HCT116 (cell line): ENCODE data around the gene ZC3H6. TPM values are rescaled to one million over a fixed set of nuclear protein-coding genes. Genes with fewer than 3 reads are reported as not detected.

Experiments used
- ATAC-seq: fragments of 200-7000 bp; cut with Tn5 transposase; 2 replicates; pipeline ENCODE4 v1.9.1; 2020; ENCODE audit warnings: mild to moderate bottlenecking, moderate library complexity
- BruUV-seq: library from RNA; stranded (reverse); fragments of 400-500 nt; replicated peaks from 2 replicates; lab custom pipeline; 2021; lab: Mats Ljungman, UMichigan
- CTCF ChIA-PET: fragments of 300-600 bp; sonication (Branson Sonifier 250); formaldehyde crosslinking; loops from one replicate; lab custom pipeline; 2021; ENCODE audit warnings: antibody characterized with exemption; lab: Charles Lee
- POLR2A ChIA-PET: fragments of 300-600, 350-600 bp; sonication (Branson Sonifier 250); formaldehyde crosslinking; loops from one replicate; lab custom pipeline; 2021; ENCODE audit warnings: antibody characterized with exemption; lab: Charles Lee
- RAD21 ChIA-PET, 2 experiments: fragments of 300-600 bp; sonication (Branson Sonifier 250); formaldehyde crosslinking; loops; one replicate each; lab custom pipeline; 2023; ENCODE audit warnings: low total read pairs in 2 of 2; ENCODE audit not compliant: uncharacterized antibody in 2 of 2, unreplicated experiment in 2 of 2, low non-redundant PET in 1 of 2; lab: Charles Lee
- DNase-seq: peaks from one replicate; pipeline ENCODE4 v3.0.0-alpha.2; 2010; ENCODE audit warnings: low read depth, low spot score
- H2AFZ ChIP-seq: fragments of 200-600 bp; shearing (Covaris generic), sonication (generic); 2 replicates; pipeline ENCODE4 v1.6.1; 2017; ENCODE audit warnings: low read depth, mixed run types, mixed read lengths, antibody characterized with exemption, low read length; ENCODE audit not compliant: poor library complexity, severe bottlenecking
- H3K27ac ChIP-seq: 2 replicates; pipeline ENCODE4 v1.5.1; 2012; ENCODE audit warnings: low read depth, low read length
- H3K27me3 ChIP-seq: fragments of 200-600 bp; sonication (generic); 2 replicates; pipeline ENCODE4 v1.6.1; 2016; ENCODE audit warnings: mixed run types, low read length, mixed read lengths; ENCODE audit not compliant: insufficient read depth
- H3K36me3 ChIP-seq, 2 experiments: fragments of 200-500 bp in 1 of 2; fragments of 200-600 bp in 1 of 2; sonication (Bioruptor generic) in 1 of 2; sonication (generic) in 1 of 2; 2 replicates each; pipeline versions ENCODE4 v1.5.1 to v1.6.1; 2014 to 2016; ENCODE audit warnings: low read length in 2 of 2, inconsistent platforms in 1 of 2, mixed read lengths in 1 of 2, mixed run types in 1 of 2; ENCODE audit not compliant: insufficient read depth in 2 of 2, control insufficient read depth in 1 of 2
- H3K4me1 ChIP-seq, 2 experiments: fragments of 200-600 bp in 1 of 2; sonication (generic) in 1 of 2; 2 replicates each; pipeline versions ENCODE4 v1.5.1 to v1.6.1; 2012 to 2017; ENCODE audit warnings: low read length in 2 of 2, inconsistent platforms in 1 of 2, mild to moderate bottlenecking in 1 of 2, mixed read lengths in 1 of 2, mixed run types in 1 of 2, moderate library complexity in 1 of 2; ENCODE audit not compliant: insufficient read depth in 2 of 2, control insufficient read depth in 1 of 2
- H3K4me2 ChIP-seq: fragments of 200-600 bp; sonication (generic); 2 replicates; pipeline ENCODE4 v1.6.1; 2017; ENCODE audit warnings: mixed run types, low read length, mixed read lengths
- H3K4me3 ChIP-seq, 2 experiments: fragments of 200-600 bp in 1 of 2; sonication (generic) in 1 of 2; replicated peaks in 1 of 2; 2 replicates each; pipeline ENCODE4 v1.5.1; 2011 to 2016; ENCODE audit warnings: low read length in 2 of 2, control low read depth in 1 of 2, low read depth in 1 of 2, mild to moderate bottlenecking in 1 of 2, mixed read lengths in 1 of 2, mixed run types in 1 of 2
- H3K79me2 ChIP-seq: fragments of 200-600 bp; sonication (generic); 2 replicates; pipeline ENCODE4 v1.6.1; 2017; ENCODE audit warnings: mild to moderate bottlenecking, mixed run types, low read length, moderate library complexity, mixed read lengths; ENCODE audit not compliant: insufficient read depth
- H3K9ac ChIP-seq: fragments of 200-600 bp; sonication (generic); 2 replicates; pipeline ENCODE4 v1.6.1; 2016; ENCODE audit warnings: low read length, mixed read lengths
- H3K9me2 ChIP-seq: fragments of 200-600 bp; sonication (generic), shearing (Covaris generic); 2 replicates; pipeline ENCODE4 v1.6.1; 2017; ENCODE audit warnings: mixed run types, mild to moderate bottlenecking, moderate library complexity; ENCODE audit not compliant: insufficient read depth
- H3K9me3 ChIP-seq, 2 experiments: fragments of 200-500 bp in 1 of 2; fragments of 200-600 bp in 1 of 2; sonication (Bioruptor generic) in 1 of 2; sonication (generic) in 1 of 2; 2 replicates each; pipeline ENCODE4 v1.6.1; 2014 to 2017; ENCODE audit warnings: low read length in 2 of 2, mixed read lengths in 2 of 2, inconsistent platforms in 1 of 2, low read depth in 1 of 2, mild to moderate bottlenecking in 1 of 2, mixed run types in 1 of 2, moderate library complexity in 1 of 2; ENCODE audit not compliant: control insufficient read depth in 1 of 2, insufficient read depth in 1 of 2
- H4K20me1 ChIP-seq: fragments of 200-600 bp; sonication (generic), shearing (Covaris generic); 2 replicates; pipeline ENCODE4 v1.6.1; 2017; ENCODE audit warnings: mixed run types, mild to moderate bottlenecking, moderate library complexity; ENCODE audit not compliant: insufficient read depth
- EGR1 ChIP-seq: IDR thresholded peaks from 2 replicates; pipeline ENCODE4 v1.6.1; 2012; ENCODE audit warnings: low read depth
- EZH2phosphoT487 ChIP-seq: fragments of 200-600 bp; IDR thresholded peaks from 2 replicates; pipeline ENCODE4 v1.6.1; 2018; ENCODE audit warnings: antibody characterized with exemption, borderline replicate concordance
- FOSL1 ChIP-seq: IDR thresholded peaks from 2 replicates; pipeline ENCODE4 v1.6.1; 2012; ENCODE audit warnings: low read depth
- JUND ChIP-seq: IDR thresholded peaks from 2 replicates; pipeline ENCODE4 v1.6.1; 2012
- REST ChIP-seq: IDR thresholded peaks from 2 replicates; pipeline ENCODE4 v1.6.1; 2012; ENCODE audit warnings: low read depth
- SIN3A ChIP-seq: IDR thresholded peaks from 2 replicates; pipeline ENCODE4 v1.6.1; 2012; ENCODE audit warnings: low read depth
- SRF ChIP-seq: IDR thresholded peaks from 2 replicates; pipeline ENCODE4 v1.6.1; 2012; ENCODE audit warnings: low read depth
- intact Hi-C: fragments of 100-400 bp; cut with micrococcal nuclease; formaldehyde crosslinking; loops from 2 replicates; pipeline ENCODE4 v1.10.0; 2022
- total RNA-seq: library from RNA; stranded (reverse); gene quantifications from one replicate; pipeline ENCODE4 v1.2.1, GENCODE V29; 2021; ENCODE audit not compliant: unreplicated experiment

ZC3H6 gene
- total RNA-seq, 1 experiment from 2014 or later: 7.0 TPM

GRCh38 chr2:112293636-112294401 is 18.4 kb downstream of the ZC3H6 start:
- Histone ChIP-seq H3K4me3 (no peak overlapping the region), H3K4me1 (no peaks in the 10 kb centered on the region), H3K27ac (no peak overlapping the region), H3K9ac (no peak overlapping the region), H2AFZ (no peak overlapping the region), H3K27me3 (no peaks in the 10 kb centered on the region), H3K9me2 (no peaks in the 10 kb centered on the region), H4K20me1 (no peaks in the 10 kb centered on the region), H3K9me3 (no peaks in the 10 kb centered on the region), H3K36me3 (no peaks in the 10 kb centered on the region), H3K79me2 (no peaks in the 10 kb centered on the region), H3K4me2 (no peak overlapping the region)
- ChIA-PET CTCF (no interaction called here), POLR2A (no interaction called here), RAD21 (no interaction called here)
- no peak for TF ChIP-seq JUND
- no peak for TF ChIP-seq EZH2phosphoT487
- TF ChIP-seq SIN3A: no peak
- TF ChIP-seq EGR1: no peak
- no peak for ATAC-seq
- no TSS peak for BruUV-seq
- intact Hi-C loops: no loop called here
- no peak for DNase-seq

GRCh38 chr2:112295407-112296078 is 20.1 kb downstream of the ZC3H6 start:
- H3K27me3 ChIP-seq: no peaks in the 10 kb centered on the region
- CTCF ChIA-PET: no interaction called here

More at GRCh38 chr2:112295407-112296078, 20.1 kb downstream of the ZC3H6 start:
- Histone ChIP-seq H3K36me3 (no peaks in the 10 kb centered on the region), H3K27ac (no peak overlapping the region), H3K79me2 (no peaks in the 10 kb centered on the region), H3K4me3 (no peak overlapping the region), H3K4me2 (no peak overlapping the region), H3K9me2 (no peaks in the 10 kb centered on the region), H2AFZ (no peak overlapping the region), H4K20me1 (no peaks in the 10 kb centered on the region), H3K4me1 (no peaks in the 10 kb centered on the region), H3K9ac (no peak overlapping the region), H3K9me3 (no peaks in the 10 kb centered on the region)
- POLR2A ChIA-PET: no interaction called here
- intact Hi-C loops: no loop called here
- RAD21 ChIA-PET: no interaction called here
- TF ChIP-seq SRF (no peak), FOSL1 (no peak), REST (no peak)
- no TSS peak for BruUV-seq
- DNase-seq (no peak), ATAC-seq (no peak)
